Measurements from ENCODE around the gene LSM3.

LSM3 gene

GRCh38 chr3:14201940-14202684, 23.5 kb downstream of the LSM3 start:
- no peak for DNase-seq

DNA sequence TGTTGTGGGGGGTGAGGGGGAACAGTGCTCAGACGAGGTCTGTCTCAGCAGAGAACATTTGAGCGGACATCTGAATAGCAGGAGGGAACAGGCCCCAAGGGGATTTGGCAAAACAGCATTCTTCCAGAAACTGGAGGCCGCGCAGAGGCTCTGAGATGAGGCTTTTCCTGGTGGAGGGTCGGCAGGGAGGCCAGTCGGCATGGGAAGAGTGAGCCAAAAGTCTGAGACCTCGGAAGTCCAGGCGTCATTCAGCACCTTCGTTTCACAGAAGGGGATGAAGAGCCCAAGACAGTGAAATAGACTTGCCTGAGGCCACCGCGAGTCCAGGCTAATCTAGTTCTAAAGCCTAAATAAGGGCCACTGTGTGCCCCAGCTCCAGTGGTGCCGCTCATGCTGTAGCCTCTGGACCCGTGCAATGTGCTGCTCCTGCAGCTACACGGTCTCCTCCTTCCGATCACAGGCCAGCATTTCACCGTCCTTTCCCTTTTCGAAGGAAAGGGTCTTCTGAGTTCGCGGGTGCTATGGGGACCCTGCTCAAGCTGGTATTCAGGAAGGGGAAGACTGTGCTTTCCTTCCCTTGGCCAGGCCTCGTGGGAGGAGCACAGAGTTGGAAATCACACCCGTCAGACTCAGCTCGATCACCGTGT, 24.4 kb downstream of the LSM3 start:
- DNase-seq: no peak

- DNase-seq: peak; percentile 91
Measured at GRCh38 chr3:14203521-14204079, 25.0 kb downstream of the LSM3 start.

DNA sequence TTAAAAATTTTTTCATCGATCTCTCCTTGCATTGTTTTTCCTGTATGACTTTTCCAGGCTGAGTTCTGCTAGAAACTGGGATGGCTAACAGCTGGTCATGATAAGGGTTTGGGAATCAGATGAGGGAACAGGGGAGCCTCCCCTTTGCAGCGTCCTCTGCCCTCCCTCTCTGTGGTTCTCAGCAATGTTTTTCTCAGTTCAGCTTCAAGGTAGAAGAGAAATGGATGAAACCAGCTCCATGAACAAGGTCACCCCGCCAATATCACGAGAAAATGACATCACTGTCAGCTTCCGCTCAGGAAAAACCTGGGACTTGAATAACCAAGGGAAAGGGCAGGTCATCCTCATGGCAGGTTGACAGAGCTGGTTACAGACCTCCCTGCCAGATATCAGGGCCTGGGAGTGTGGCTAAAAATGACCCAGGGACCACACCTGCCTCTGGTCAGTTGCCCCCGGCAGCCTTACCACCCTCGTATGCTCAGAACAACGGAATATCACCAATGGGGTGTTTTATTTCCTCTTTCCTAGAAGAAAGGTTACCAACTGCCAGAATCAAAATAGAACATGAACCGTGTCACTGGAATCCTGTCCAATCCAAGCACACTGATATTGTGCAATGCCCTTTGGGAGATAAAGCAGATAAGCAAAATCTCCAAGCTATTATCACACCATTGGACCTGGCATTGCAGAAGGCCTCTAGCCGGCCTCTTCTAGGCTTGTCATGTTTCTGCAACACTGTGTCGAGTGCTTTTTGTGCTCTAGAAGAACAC, 26.1 kb downstream of the LSM3 start:
- no peak for DNase-seq

DNA sequence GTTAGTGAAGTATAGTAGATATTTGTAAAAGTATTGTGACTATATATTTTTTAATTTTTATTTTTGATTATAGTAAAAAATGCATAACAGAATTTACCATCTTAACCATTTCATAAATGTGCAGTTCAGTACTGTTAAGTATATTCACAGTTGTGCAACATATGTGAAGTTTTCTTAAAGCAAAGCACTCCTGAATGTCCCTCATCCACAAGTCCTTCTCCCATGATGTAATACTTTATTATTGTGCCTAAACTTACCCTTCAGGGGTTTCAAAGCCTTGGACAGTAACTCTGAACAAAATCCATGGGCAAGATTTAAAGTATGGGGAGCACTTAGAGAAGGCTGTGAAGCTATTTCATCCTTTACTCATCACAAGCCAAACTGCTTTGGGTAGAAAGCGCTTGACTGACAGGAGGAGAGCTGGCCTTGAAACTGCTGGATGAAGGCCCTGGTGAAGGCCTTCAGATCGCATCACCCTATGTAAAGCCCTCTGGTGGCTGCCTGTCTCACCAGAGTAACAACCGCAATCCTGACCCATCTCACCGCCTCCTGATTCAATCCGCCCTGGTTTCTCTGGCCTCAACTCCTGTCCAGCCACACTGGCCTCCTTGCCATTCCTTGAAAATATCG, 28.0 kb downstream of the LSM3 start:
- no peak for DNase-seq

DNA sequence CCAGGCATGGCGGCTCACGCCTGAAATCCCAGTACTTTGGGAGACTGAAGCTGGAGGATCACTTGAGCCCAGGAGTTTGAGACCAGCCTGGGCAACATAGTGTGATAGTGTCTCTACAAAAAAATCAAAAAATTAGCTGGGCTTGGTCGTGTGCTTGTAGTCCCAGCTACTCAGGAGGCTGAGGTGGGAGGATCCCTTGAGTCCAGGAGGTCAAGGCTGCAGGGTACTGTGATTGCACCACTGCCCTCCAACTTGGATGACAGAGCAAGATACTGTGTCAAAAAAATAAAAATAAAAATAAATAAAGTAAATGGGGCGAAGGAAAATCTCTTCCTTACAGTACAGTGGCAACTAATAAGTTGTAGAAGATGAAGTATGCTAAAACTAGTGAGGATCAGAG, 29.6 kb downstream of the LSM3 start:
- DNase-seq: no peak

DNA sequence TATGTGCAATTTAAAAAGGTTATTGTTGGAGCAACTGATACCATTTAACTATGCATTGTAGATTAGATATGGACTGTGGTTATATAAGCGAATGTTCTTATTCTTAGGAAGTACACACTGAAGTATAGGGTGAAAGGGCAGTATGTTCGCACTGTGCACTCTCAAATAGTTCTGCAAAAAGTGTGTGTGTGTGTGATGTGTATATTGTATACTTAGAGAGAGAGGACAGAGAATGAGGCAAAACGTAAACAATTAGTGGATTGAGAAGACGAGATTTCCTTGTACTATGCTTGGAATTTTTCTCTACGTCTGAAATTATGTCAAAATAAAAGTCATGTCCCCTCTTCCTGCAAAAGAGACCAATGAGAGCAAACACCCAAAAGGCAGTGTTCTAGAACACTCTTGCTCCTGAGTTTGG, 30.4 kb downstream of the LSM3 start:
- DNase-seq: no peak

- no peak for DNase-seq
Measured at GRCh38 chr3:14209581-14210289, 31.1 kb downstream of the LSM3 start.

DNA sequence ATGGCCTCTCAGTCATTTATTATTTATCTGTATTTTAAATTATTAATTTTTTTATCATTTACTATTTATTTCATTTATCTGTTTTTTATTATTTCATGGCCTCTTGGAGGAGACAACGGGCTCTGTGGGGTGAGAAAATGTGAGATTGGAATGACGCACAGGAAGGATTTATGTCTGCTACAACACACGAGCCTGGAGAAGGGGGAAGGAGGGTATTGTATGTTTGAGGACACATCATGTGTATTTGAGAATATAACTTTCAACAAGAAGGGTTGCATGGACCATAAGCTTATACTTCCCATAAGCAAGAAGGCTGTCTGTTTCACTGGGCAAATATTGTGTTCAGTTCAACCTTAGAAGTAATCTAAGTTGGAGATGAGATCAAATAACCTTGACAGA, 31.7 kb downstream of the LSM3 start:
- DNase-seq: no peak

DNA sequence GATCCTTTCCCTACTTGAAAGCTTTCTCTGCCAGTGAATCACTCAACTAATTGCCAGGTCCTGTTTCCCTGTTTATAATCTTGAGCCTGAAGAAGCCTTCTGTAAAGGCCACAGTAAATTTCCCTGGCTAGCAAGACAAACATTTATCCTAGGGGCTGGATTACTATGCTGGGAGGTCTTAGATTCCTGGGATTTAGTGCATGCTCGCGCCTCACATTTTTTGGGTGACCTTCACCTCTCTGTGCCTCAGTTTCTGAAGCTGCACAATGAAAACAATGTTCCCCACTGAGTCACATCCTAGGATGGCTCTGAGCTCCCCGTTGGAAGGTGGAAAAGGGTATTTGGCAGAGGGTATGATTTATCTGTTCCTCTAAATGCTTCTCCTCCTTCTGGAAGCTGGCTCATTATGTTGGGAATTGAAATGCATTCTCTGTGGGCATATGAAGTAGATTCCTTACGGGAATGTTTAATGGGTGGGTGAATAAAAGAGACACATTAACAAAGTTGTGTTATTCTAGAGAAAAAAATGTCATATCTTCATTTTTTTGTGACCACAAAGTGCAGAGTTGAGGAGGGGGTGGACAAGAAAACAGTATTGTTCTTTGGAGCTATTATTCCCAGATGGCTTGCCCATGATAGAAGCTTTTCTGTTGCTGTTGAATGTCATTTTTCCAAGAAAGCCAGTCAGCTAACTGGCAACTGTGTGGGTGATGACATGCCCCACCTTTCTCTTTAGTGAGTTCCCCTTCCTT, 32.4 kb downstream of the LSM3 start:
- peak; percentile 24 for DNase-seq

- no peak for DNase-seq
Measured at GRCh38 chr3:14211621-14212020, 33.0 kb downstream of the LSM3 start.

GRCh38 chr3:14212032-14212431, 33.4 kb downstream of the LSM3 start:
- no peak for DNase-seq

DNA sequence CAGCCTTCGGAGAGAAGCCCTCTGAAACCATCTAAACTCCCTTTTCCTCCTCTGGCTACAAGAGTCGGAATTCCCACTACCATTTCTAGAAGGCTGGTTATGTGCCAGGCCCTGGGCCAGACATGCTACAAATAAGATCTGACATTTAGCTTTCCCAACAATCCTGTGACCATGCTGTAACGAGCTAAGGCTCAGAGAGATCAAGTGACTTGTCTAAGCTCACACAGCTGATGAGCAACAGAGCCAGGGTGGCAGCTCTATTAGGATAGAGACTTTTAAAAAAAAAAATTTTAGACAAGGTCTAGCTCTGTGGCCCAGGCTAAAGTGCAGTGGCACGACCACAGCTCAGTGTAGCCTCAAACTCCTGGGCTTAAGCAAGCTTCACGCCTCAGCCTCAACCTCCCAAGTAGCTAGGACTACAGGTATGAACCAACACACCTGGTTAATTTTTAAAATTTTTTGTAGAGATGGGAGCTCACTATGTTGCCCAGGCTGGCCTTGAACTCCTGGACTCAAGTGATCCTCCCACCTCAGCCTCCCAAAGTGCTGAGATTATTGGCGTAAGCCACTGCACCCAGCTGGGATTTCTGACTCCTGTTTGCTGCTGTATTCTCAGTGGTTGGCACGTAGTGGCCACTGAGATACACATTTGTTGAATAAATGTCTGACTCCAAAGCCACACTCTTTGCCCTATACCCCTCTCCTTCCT, 34.6 kb downstream of the LSM3 start:
- no peak for DNase-seq

DNA sequence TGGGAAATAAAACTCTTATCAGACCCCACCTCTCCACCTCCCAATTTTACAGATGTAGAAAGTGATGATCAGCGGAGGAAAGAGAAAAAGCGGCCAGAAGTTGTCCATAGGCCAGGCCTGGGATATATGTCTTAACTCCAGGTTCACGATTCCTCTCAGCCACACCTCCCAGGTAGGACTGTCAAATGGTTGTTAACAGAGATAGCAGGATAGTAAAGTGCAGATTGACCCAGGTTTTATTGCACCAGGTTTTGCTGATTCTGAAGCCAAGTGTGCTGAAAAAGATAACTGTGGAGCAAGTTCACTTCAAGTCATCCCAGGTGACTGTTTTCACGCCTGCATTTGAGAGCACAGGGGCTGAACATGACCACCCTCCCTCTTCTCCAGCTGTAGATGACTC, 36.1 kb downstream of the LSM3 start:
- no peak for DNase-seq

GRCh38 chr3:14216257-14217048, 37.8 kb downstream of the LSM3 start:
- DNase-seq: peak; percentile 96

DNA sequence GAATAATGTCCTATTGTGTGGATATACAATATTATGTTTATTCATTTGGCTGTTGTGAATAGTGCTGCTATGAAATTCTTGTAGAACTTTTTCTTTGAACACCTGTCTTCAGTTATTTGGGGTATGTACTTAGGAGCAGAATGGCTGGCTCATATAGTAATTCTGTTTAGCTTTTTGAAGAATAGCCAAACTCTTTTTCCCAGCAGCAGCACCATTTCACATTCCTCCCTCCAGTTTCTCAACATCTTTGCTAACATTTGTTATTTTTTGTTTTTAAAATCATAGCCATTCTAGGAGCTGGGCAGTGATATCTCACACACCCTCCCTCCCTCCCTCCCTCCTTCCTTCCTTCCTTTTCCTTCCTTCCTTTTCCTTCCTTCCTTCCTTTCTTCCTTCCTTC, 39.7 kb downstream of the LSM3 start:
- no peak for DNase-seq

- DNase-seq: no peak
Measured at GRCh38 chr3:14220933-14221332, 42.3 kb downstream of the LSM3 start.

GRCh38 chr3:14221902-14222301, 43.3 kb downstream of the LSM3 start:
- DNase-seq: no peak

GRCh38 chr3:14222457-14222856, 43.8 kb downstream of the LSM3 start:
- no peak for DNase-seq

All from eye (tissue), 1 donor.